Embryonic facial prominence (tissue), 1 donor: ENCODE results near the gene MTERF4.

Source experiments
- DNase-seq: peaks from one replicate; pipeline ENCODE4 v3.0.0-alpha.2; 2016; ENCODE audit errors: extremely low spot score

Gene MTERF4, protein sequence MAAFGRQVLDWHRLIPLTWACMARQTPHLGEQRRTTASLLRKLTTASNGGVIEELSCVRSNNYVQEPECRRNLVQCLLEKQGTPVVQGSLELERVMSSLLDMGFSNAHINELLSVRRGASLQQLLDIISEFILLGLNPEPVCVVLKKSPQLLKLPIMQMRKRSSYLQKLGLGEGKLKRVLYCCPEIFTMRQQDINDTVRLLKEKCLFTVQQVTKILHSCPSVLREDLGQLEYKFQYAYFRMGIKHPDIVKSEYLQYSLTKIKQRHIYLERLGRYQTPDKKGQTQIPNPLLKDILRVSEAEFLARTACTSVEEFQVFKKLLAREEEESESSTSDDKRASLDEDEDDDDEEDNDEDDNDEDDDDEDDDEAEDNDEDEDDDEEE

DNA sequence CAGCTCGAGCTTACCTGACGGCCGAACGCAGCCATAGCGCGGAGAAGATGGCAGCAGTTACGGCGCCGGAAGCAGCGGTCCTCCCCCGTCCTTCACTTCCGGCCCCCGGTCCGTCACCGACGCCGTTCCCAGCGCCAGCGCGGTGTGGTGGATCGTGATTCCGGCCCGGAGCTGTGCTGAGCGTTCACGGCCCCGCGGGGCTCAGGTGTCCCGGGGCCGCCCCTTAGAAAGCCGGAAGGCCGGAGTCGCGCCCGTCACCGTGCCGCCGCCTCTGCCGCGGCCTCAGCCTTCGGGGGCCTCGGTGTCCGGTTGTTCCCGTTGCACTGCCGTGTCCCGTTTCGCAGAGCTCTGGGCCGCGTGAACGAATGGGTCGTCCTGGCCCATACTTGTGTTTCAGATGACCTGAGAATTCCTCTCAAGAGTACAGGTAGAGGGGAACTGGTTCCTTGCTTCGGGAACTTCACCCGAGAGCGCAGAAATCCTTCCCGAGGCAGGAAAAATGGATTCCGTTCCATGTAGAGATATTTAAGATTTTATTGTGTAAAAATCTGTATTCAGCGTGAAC is at the start of gene MTERF4:
Gene MTERF4 (minus strand): TSS at position 49 of the 565 bp plus-strand sequence. CDS start 14 bp downstream, at position 35.
- DNase-seq, result peak; percentile 69

DNA sequence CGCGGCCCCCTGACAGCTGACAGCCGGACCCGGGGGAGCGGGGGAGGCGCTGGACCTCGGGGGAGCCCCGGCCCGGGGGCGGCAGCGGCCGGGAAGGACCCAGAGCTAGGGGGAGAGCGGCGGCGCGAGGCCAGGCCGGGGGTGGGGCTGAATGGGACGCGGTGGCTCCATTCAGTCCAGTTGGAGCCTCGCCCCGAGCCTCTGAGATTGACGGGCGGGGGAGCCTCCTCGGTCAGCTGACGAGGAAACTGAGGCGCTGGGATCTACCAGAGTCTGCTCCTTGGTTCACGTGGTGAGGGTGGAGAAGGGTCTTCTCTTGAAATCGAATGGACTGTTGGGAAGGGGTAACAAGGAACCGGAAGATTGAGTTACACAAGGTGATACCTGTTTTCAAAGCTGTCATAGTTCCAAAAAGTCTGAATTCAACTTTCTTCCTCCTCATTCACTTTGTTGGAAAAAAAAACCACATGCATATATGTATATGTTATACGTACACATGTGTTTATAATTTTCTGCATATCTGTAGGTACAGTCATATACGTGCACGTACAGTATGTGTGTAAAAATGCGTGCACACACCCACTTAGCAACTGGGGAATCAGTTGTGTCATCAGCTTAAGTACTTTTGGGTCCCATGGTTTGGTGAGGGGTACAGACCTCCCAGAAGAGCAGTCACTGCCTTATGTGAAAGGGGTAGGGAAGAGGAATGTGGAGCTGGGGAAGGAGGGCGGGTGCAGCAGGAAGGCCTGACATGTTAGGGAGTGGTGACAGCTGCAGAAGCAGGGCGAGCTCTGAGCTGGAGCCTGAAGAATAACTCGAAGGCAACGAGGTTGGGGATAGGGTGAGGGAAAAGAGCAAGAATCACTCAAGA is 48.8 kb upstream of the MTERF4 start:
- DNase-seq, result no peak

DNA sequence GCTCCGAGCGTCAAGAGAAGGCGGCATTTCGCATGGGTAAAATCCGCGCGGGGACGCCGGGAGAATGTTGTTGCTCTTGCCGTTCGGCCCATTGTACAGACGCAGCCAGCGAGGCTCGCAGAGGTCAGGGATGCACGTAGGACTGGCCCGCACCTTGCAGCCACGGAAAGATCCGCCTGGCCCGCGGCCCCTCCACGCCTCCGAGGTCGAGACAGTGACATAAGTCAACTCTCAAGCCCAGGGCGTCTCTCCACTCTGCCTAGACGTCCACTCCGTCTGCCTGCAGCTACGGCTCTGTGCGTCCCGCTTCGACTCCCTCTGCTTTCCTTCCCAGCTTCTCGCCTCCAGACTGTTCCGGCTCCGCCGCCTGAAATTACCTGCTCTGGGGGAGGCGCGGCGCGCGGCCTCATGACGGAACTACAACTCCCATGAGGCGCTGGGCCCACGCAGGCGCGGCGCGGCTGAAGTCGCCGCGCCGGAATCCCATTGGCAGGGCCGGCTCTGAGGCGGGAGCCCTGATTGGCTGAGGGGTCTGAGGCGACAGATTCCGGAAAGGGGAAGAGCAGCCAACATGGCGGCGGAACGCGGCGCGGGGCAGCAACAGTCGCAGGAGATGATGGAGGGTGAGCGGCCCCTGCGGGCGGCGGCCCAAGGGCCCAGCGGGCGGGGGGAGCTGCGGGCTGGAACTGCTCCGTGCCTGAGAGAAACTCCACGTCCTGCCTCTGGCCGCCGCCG is 48.0 kb upstream of the MTERF4 start, which contains the start of gene PPP1R7:
Gene PPP1R7 (plus strand): TSS at position 543 of the 735 bp plus-strand sequence. CDS start 29 bp downstream, at position 572.
- DNase-seq, result peak; percentile 91

DNA sequence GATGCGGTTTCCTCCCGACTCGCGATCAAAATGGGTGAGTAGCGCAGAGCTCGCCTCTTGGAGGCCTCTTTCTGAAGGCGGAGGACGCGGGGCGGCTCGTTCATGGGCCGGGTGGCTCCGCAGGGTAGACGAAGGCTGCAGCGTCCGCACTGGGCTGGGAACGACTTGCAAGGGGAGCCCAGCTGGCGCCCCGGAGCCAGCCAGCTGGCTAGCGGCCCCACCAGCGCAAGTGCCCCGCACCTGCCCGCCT is 47.5 kb upstream of the MTERF4 start:
- no peak for DNase-seq

DNA sequence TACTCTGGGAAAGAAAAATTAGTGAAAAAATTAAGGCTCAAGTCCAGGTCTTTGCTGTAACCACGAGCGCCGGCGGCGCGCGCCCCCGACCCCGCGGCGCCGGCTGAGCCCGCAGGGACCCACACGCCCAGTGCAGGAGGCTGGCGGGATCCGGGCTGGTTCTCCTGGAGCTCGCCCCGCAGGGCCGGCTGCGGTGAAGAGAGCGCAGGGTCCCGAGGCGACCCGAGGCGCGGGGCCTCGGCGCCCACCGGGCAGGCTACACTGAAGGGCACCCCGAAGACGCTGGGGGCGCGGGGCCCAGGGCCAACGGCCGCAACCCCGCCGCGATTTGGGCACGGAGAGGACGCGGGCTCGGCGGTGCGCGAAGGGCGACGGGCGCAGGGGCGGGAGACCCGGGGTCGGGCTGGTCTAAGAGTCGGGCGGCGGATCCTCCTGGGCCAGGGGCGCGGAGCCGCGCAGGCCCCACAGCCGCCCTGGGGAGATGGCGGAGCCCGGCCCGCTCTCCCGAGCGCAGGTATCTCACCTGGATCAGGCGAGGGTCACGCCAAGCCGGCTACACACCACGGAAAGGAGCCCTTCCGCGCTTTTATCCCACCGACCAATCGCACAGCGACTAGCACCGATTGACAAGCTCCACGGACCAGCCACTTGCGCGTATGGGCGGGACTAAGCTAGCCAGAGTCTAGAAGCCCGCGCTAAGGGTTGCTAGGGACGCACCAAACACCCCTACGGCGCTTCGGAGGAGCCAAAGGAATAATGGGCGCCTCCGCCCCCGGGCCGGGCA is 47.0 kb upstream of the MTERF4 start, which contains the start of gene PASK:
Gene PASK (minus strand): TSS at position 582 of the 784 bp plus-strand sequence. CDS start 6,440 bp downstream, outside the sequence.
- DNase-seq, result peak; percentile 91

DNA sequence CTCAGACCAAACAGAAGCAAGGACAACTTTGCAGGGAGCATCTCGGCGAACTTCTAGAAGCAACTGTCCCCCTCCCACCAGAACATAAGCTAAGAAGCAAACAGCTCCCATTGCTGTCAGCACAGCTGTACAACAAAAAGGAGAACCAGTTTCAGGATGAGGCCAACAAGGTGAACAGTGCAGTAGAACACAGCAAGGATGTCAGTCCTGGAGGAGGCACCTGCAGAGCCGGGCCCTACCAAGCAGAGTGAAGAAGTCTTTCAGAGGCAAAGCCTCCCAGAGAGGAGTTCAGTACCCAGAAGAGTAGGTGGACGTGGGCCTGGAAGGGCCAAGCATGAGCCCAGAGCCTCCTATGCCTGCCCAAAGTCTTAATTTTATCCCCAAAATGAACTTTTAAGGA is 46.2 kb upstream of the MTERF4 start:
- DNase-seq, result no peak

DNA sequence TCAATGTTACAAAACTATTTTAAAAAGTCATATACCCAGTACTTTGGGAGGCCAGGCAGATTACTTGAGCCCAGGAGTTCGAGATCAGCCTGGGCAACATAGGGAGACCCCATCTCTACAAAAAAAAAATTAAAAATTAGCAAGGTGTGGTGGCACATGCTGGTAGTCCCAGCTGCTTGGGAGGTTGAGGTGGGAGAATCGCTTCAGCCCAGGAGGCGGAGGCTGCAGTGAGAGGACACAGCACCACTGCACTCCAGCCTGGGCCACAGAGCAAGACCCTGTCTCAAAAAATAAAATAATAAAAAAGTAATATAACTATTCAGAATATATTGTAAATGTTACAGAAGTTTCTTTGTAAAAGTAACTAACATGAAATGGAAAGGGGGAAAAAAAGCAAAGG is 45.2 kb upstream of the MTERF4 start:
- DNase-seq, result no peak

DNA sequence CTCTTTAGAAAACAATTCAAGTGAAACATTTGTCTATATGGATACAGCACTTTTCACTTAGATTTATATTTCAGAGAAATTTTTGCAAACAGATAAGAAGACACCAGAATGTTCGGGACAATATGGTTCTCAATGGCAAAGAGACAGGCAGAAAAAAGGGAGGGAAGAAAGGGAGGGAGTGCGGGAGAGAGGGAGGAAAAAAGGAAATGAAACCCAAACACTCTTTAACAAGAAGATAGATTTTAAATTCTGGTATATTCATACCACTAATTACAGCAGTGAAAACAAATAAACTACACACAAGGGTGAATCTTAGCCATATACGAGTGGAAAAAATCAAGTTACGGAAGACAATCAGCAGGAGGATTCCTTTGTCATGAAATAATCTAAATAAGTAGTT is 44.2 kb upstream of the MTERF4 start:
- no peak for DNase-seq

DNA sequence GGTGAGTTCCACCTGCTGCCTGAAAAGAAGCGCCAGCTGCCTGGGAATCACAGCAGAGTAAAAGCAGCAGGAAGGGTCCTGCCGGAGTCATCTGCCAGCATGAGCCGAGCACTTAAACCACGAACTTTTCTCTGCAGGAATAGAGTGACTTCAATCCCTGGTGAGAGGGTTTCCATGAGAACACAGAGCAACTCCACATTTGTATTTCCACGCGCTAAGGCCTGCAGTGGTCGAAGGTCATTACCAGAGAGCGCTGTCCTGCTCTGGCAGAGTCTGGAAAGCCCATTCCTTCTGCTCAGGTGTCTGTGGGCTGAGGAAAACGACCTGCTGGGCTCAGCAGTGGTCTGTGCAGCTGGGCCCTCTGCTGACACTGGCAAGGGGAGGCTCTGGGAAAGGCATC is 40.5 kb upstream of the MTERF4 start:
- DNase-seq, result no peak

DNA sequence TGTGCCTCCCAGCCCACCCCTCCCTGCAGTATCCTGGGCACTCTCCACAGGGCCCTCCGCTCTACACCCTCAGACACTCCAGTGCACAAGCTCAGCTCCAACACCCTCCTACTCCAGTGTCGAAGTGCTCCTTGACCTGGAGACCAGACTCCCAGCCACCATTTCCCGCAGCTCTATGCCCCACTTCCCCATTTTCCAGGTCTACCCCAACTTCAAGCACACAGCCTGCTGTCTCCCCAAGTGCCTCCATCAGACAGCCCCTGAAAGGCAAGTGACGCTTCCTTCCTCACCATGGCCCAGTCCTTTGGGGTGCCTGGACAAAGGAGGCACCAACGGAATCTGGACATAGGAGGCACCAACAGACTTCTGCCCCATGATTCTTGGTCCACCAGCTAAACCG is 40.0 kb upstream of the MTERF4 start:
- DNase-seq, result no peak

DNA sequence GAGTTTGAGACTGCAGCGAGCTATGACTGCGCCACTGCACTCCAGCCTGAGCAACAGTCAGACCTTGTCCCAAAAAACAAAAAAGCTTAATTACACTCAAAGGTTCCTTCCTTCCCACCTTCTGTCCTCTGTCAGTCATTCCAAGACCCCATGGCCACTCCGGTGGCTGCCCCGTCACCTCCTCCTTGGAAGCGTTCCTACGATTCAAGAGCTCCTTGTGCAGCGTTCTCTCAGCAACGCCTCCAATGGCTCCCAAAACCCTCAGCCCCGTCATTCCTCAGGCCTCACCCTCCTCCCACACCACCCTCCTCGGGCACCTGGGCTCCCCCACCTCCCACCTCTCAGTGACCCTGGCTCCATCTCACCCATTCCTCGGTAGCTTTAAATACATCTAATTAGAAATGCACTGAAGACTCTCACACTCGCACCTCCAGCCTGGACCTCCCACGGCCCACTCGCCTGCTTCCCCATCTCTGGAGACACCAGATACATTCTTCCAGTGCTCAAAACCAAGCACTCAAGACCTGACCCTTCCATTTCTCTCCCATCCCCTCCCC is 39.2 kb upstream of the MTERF4 start:
- DNase-seq, result no peak

DNA sequence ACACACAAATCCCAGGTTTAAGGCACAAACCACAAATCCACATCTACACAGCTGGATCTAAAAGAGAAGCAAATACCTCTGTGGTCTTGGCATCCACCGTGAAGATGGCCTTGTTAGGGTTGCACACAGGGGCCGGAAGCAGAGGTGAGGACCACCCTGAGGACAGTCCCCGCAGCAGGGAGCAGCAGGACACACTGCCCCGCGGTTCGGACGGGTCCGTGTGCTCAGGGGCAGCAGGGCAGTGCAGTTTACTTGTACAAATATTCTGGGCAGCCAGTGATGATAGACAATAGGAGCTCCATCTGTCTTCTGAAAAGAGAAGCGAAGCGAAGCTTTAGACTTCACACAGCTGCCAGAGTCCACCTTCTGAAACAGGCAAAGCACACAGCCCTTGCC is 38.4 kb upstream of the MTERF4 start:
- no peak for DNase-seq

DNA sequence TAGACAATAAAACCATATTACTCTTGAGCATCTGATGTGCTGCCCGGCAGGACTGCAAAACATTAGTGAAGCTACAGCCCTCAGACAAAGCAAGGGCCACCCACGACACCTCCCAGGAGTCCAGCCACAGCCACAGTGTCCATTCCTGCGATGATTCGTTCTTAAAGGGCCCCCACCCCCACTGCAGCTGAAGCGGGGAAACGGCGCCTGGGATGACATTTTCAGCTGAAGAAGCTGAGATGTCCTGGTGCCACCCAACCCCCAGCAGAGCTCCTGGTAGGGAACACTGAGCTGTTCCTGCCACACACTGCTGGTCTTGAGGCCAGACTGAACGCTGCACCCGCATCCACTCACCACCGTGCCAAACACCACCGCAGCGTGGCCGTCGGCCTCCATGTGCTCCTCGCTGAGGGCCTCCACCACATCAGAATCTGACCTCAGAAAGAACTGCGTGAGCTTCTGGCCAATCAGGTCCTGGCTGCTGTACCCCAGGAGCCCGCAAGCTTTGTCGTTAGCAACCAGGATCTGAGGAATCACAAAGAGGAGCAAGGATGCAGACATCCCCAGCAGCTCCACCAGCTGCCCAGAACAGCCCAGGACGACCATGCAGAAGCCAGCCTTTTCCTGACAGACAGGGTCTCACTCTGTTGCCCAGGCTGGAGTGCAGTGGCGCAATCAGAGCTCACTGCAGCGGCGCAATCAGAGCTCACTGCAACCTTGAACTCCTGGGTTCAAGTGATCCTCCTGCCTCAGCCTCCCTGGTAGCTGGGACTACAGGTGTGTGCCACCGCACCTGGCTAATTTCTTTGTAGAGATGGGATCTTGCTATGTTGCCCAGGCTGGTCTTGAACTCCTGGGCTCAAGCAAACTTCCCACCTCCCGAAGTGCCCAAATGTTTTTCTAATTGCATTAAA is 37.7 kb upstream of the MTERF4 start:
- no peak for DNase-seq

DNA sequence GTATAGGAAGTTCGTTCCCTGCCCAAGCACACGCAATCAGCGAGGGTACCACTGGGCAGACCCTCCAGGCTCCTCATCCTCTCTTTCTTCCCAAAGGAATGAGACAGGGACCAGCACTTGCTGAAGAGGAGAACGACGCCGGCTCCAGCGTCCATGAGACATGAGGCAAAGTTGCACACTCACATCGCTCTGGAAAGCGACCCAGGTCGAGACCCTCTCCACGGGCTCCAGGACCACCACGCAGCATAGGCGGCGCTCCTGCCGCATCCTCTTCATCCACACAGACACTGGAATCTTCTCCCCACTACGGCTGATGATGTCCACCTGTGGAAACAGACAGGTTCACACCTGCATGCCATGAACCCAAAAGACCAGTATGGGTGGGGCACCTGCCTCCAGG is 36.4 kb upstream of the MTERF4 start:
- DNase-seq, result no peak

DNA sequence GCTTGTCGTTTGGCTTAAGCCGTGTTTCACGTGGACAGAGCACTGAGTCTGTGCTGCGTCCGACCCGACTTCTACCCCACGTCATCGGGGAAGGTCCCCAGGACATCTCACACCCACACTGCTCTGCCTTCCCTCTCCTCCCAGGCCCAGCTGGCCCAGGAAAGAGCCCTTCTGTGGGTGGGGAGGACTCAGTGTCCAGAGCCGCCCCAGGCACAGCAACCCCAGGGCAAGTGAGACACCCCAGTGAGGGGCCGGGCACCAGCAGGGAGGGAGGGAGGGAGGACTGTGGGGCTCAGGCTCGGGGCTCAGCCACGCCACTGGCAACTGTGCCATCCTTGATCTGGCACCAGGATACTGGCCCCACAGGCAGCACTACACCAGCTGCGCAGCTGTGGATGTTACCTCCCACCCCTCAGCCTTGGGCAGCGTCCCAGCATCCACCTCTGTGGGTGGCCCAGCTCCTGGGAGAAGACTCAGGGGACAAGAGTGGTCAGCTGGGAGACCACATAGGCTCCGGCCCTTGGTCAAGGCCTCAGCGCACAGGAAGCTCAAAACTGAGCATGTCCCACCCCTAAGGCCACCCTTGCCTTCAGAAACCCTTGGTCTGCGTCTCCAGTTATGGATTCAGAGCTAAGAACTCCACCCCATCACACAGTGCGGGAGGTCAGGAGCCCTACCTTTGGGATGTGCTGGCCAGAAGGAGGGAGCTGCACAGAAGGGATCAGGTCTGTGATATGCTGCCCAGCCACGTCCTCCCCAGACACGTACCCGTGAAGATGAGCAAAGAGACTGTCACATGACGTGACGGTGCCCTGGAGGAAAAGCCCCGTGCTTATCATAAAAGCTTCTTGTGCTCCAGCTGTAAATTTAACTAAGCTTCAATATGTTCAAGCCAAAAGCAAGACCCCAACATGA is 35.4 kb upstream of the MTERF4 start:
- no peak for DNase-seq

DNA sequence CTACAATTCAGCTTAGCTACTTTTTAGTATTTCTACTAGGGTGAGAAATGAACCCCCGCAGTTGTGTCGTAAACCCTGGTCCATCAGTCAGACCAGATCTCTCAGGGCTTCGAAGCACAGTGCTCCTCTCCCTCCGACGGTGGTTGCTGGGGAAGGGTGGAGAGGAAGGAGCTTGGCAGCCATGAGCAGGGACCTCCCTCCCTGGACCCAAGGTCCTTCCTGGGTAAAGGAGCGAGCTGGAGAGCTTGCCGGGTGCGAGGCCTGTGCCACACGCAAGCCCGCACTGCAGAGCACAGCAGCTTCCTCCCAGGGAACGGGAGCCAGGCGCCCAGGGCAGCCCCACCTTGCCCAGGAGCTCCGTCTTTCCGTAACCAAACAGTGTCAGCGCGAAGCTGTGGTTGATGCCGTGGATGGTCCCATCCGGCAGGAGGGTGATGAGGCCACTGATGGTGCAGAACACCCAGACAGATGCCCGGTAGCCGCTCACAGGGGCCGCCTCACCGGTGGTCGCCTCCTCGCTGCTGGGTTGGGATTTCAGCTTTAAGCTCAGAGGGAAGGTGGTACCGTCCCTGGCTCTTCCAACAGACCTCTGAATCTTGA is 34.7 kb upstream of the MTERF4 start:
- DNase-seq, result no peak

DNA sequence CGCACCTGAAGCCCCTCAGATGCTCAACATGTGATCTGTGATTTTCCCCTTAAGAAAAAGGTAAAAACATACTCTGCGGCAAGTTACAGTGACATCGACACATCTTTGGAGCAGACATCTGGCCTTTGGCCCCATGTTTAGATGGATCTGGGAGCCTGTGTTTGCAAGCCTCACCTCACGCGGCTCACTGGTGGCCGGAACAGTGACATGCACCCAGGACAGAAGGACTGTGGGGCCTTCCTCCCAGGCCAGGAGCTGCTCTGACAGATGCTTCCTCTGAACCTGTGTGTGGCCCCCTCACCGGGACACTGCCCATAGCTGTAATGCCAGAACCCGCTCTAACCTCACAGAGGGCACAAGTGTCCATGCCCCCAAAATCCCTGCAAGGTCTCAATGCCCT is 34.1 kb upstream of the MTERF4 start:
- DNase-seq, result no peak

DNA sequence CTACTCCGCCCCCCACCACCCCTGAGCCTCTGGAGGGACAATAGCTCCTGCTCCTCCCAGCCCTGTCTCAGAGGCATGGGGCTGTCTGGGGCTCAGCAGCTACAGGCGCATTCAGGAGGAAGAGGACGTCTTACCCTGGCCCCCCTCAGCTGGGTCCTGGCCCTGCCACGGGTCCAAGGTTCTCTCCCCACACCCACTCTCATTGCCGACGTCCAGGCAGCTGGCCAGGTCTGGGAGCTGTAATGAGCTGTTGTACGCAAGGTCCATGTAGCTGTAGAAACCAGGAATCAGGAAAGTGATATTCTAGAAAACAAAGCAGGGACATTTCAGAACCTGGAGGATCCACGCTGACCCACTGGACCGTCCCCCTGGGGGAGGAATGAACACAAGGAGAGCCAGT is 33.6 kb upstream of the MTERF4 start:
- DNase-seq, result no peak
